Caco-2 (cell line): ENCODE data around the gene XRCC4. TPM values are rescaled to one million over a fixed set of nuclear protein-coding genes. Genes with fewer than 3 reads are reported as not detected.

Experiments used
- BruUV-seq: library from RNA; stranded (reverse); fragments of 400-500 nt; replicated peaks from 2 replicates; lab custom pipeline; 2021; lab: Mats Ljungman, UMichigan
- CTCF ChIA-PET: fragments of 300-600 bp; sonication (Branson Sonifier 250); formaldehyde crosslinking; loops from one replicate; lab custom pipeline; 2022; ENCODE audit warnings: antibody characterized with exemption; lab: Charles Lee
- POLR2A ChIA-PET: fragments of 300-600 bp; sonication (Branson Sonifier 250); formaldehyde crosslinking; loops from one replicate; lab custom pipeline; 2022; ENCODE audit warnings: antibody characterized with exemption; lab: Charles Lee
- DNase-seq, 2 experiments: peaks; one replicate each; pipeline versions ENCODE4 v3.0.0 to v3.0.0-alpha.2; 2020 to 2022
- H3K27me3 ChIP-seq: replicated peaks from 2 replicates; pipeline ENCODE4 v1.6.0; 2011; ENCODE audit warnings: low read length; ENCODE audit not compliant: control insufficient read depth, insufficient read depth
- H3K36me3 ChIP-seq: 2 replicates; pipeline ENCODE4 v1.5.1; 2011; ENCODE audit warnings: low read length; ENCODE audit not compliant: control insufficient read depth, insufficient read depth
- H3K4me1 ChIP-seq: fragments of 250-450 bp; sonication (Bioruptor Pico); 2 replicates; pipeline ENCODE4 v1.5.1; 2020; ENCODE audit warnings: mild to moderate bottlenecking
- H3K4me3 ChIP-seq: 2 replicates; pipeline ENCODE4 v1.5.1; 2011; ENCODE audit warnings: low read depth, mild to moderate bottlenecking, control low read depth, low read length
- H3K9me3 ChIP-seq: fragments of 250-450 bp; sonication (Bioruptor Pico); 2 replicates; pipeline ENCODE4 v1.5.1; 2020; ENCODE audit warnings: mild to moderate bottlenecking, moderate library complexity
- H3K27ac Mint-ChIP-seq: one replicate; pipeline ENCODE4 v1.8.0; 2022; ENCODE audit warnings: mixed read lengths; ENCODE audit not compliant: unreplicated experiment
- H3K27me3 Mint-ChIP-seq: one replicate; pipeline ENCODE4 v1.8.0; 2022; ENCODE audit warnings: mixed read lengths; ENCODE audit not compliant: insufficient read depth, unreplicated experiment
- H3K36me3 Mint-ChIP-seq: one replicate; pipeline ENCODE4 v1.8.0; 2022; ENCODE audit warnings: mild to moderate bottlenecking, mixed read lengths; ENCODE audit not compliant: insufficient read depth, unreplicated experiment
- H3K4me1 Mint-ChIP-seq: one replicate; pipeline ENCODE4 v1.8.0; 2022; ENCODE audit warnings: low read depth, mixed read lengths; ENCODE audit not compliant: unreplicated experiment
- H3K4me3 Mint-ChIP-seq: one replicate; pipeline ENCODE4 v1.8.0; 2022; ENCODE audit warnings: mild to moderate bottlenecking, moderate library complexity, mixed read lengths; ENCODE audit not compliant: unreplicated experiment
- H3K9me3 Mint-ChIP-seq: one replicate; pipeline ENCODE4 v1.8.0; 2022; ENCODE audit warnings: mixed read lengths; ENCODE audit not compliant: unreplicated experiment
- CTCF ChIP-seq, 2 experiments: fragments of 200-600 bp in 1 of 2; IDR thresholded peaks; 1 replicate in 1 of 2; 2 replicates in 1 of 2; pipeline versions ENCODE4 v1.5.1 to v1.8.0; 2011 to 2022; ENCODE audit warnings: antibody characterized with exemption in 1 of 2, control low read depth in 1 of 2, inconsistent platforms in 1 of 2, low read depth in 1 of 2, low read length in 1 of 2, mild to moderate bottlenecking in 1 of 2, moderate library complexity in 1 of 2; ENCODE audit not compliant: insufficient read depth in 1 of 2, severe bottlenecking in 1 of 2, unreplicated experiment in 1 of 2
- intact Hi-C: fragments of 100-400 bp; cut with micrococcal nuclease; formaldehyde crosslinking; loops from one replicate; pipeline ENCODE4 v1.10.0; 2022; ENCODE audit not compliant: unreplicated experiment
- total RNA-seq: library from RNA; stranded (reverse); gene quantifications from 2 replicates; pipeline ENCODE4 v1.2.3, GENCODE V29; 2022

XRCC4 gene
- total RNA-seq, 1 experiment from 2014 or later = 13.0 TPM

- H3K27ac Mint-ChIP-seq = no peak overlapping the region
- POLR2A ChIA-PET = no interaction called here
- Histone ChIP-seq H3K36me3 (no peaks in the 10 kb centered on the region), H3K9me3 (no peaks in the 10 kb centered on the region), H3K27me3 (no peaks in the 10 kb centered on the region), H3K4me1 (peaks cover 4% of the 10 kb centered on the region; the same call in 1 of the 2 replicates), H3K4me3 (no peak overlapping the region)
- no peaks in the 10 kb centered on the region for H3K9me3 Mint-ChIP-seq
- no TSS peak for BruUV-seq
- no peaks in the 10 kb centered on the region for H3K27me3 Mint-ChIP-seq
- no peak for TF ChIP-seq CTCF (IDR thresholded peaks at IDR 0.05; ENCODE audit: insufficient read depth in 1 of 2, low read depth in 1 of 2, low read length in 1 of 2, severe bottlenecking in 1 of 2, unreplicated experiment in 1 of 2)
- H3K4me1 Mint-ChIP-seq = no peaks in the 10 kb centered on the region
- no peak overlapping the region for H3K4me3 Mint-ChIP-seq
- intact Hi-C loops = loop anchor here (5.0 kb wide), 1 partner anchor 188 kb away; the partner anchor contains the start of genes TMEM167A and XRCC4
- CTCF ChIA-PET = interaction anchor here (0.6 kb wide), 1 partner anchor 298 kb away, joined by 3 read pairs; no protein-coding TSS in a partner anchor
- peak; percentile 39 to 49 for DNase-seq
- no peaks in the 10 kb centered on the region for H3K36me3 Mint-ChIP-seq
Observed at GRCh38 chr5:83265318-83265717, 188.0 kb downstream of the XRCC4 start.

- no peak for TF ChIP-seq CTCF (IDR thresholded peaks at IDR 0.05; ENCODE audit: insufficient read depth in 1 of 2, low read depth in 1 of 2, low read length in 1 of 2, severe bottlenecking in 1 of 2, unreplicated experiment in 1 of 2)
- Histone ChIP-seq H3K4me1 (peaks cover 3% of the 10 kb centered on the region; the same call in 1 of the 2 replicates), H3K36me3 (no peaks in the 10 kb centered on the region), H3K27me3 (no peaks in the 10 kb centered on the region), H3K9me3 (no peaks in the 10 kb centered on the region), H3K4me3 (no peak overlapping the region)
- Mint-ChIP-seq H3K4me3 (no peak overlapping the region), H3K27me3 (no peaks in the 10 kb centered on the region), H3K36me3 (no peaks in the 10 kb centered on the region), H3K9me3 (peaks cover 13% of the 10 kb centered on the region), H3K27ac (no peak overlapping the region), H3K4me1 (no peaks in the 10 kb centered on the region)
- BruUV-seq = no TSS peak
- ChIA-PET CTCF (no interaction called here), POLR2A (no interaction called here)
- no peak for DNase-seq
- intact Hi-C loops = no loop called here
Observed at GRCh38 chr5:83270311-83270710, 193.0 kb downstream of the XRCC4 start.

GRCh38 chr5:83277154-83277553 lies 199.8 kb downstream of the XRCC4 start:
- H3K4me3 Mint-ChIP-seq = no peak overlapping the region
- H3K27ac Mint-ChIP-seq = no peak overlapping the region
- BruUV-seq = no TSS peak
- H3K9me3 ChIP-seq = no peaks in the 10 kb centered on the region
- H3K9me3 Mint-ChIP-seq = peaks cover 13% of the 10 kb centered on the region
- TF ChIP-seq CTCF (IDR thresholded peaks at IDR 0.05; ENCODE audit: insufficient read depth in 1 of 2, low read depth in 1 of 2, low read length in 1 of 2, severe bottlenecking in 1 of 2, unreplicated experiment in 1 of 2) = no peak
- CTCF ChIA-PET = no interaction called here
- no peaks in the 10 kb centered on the region for H3K36me3 ChIP-seq
- intact Hi-C loops = no loop called here
- H3K36me3 Mint-ChIP-seq = no peaks in the 10 kb centered on the region
- no peaks in the 10 kb centered on the region for H3K27me3 Mint-ChIP-seq
- H3K4me1 ChIP-seq = no peaks in the 10 kb centered on the region
- DNase-seq = no peak
- H3K4me1 Mint-ChIP-seq = no peaks in the 10 kb centered on the region
- POLR2A ChIA-PET = no interaction called here
- no peaks in the 10 kb centered on the region for H3K27me3 ChIP-seq
- no peak overlapping the region for H3K4me3 ChIP-seq
